CD14-positive monocyte (primary cell): Measurements from ENCODE around the gene NKIRAS2. TPM values are rescaled to one million over a fixed set of nuclear protein-coding genes. Genes with fewer than 3 reads are reported as not detected.

Source experiments
- DNase-seq, 3 donors: peaks; one replicate each; pipeline ENCODE4 v3.0.0-alpha.2; 2011 to 2022
- H2AFZ ChIP-seq: 2 replicates; pipeline ENCODE4 v1.6.0; 2012; ENCODE audit warnings: mild to moderate bottlenecking, low read depth, low read length, inconsistent platforms; ENCODE audit not compliant: insufficient read depth, poor library complexity, severe bottlenecking
- H3K27ac ChIP-seq, 2 donors: 1 replicate in 1 of 2; 2 replicates in 1 of 2; pipeline ENCODE4 v1.5.1; 2012 to 2013; ENCODE audit warnings: low read length in 2 of 2, control low read depth in 1 of 2, inconsistent platforms in 1 of 2, low read depth in 1 of 2, mild to moderate bottlenecking in 1 of 2
- H3K27me3 ChIP-seq, 2 donors: one replicate each; pipeline versions ENCODE4 v1.6.0 to v1.6.1; 2011 to 2013; ENCODE audit warnings: low read length in 2 of 2; ENCODE audit not compliant: control insufficient read depth in 2 of 2, insufficient read depth in 2 of 2
- H3K36me3 ChIP-seq, 2 donors: replicated peaks in 1 of 2; 1 replicate in 1 of 2; 2 replicates in 1 of 2; pipeline versions ENCODE4 v1.5.1 to v1.6.1; 2012 to 2013; ENCODE audit warnings: low read length in 2 of 2, control low read depth in 1 of 2, inconsistent platforms in 1 of 2, mild to moderate bottlenecking in 1 of 2; ENCODE audit not compliant: insufficient read depth in 2 of 2, control insufficient read depth in 1 of 2
- H3K4me1 ChIP-seq, 2 donors: 1 replicate in 1 of 2; 2 replicates in 1 of 2; pipeline versions ENCODE4 v1.5.1 to v1.6.1; 2012 to 2013; ENCODE audit warnings: low read length in 2 of 2, control low read depth in 1 of 2, inconsistent platforms in 1 of 2, mild to moderate bottlenecking in 1 of 2, moderate library complexity in 1 of 2; ENCODE audit not compliant: insufficient read depth in 2 of 2, control insufficient read depth in 1 of 2
- H3K4me2 ChIP-seq: replicated peaks from 2 replicates; pipeline ENCODE3; 2012; ENCODE audit warnings: low read length, moderate library complexity, mild to moderate bottlenecking; ENCODE audit not compliant: poor library complexity, severe bottlenecking; ENCODE audit errors: extremely low read depth
- H3K4me3 ChIP-seq, 3 experiments: fragments of 200-600 bp in 1 of 3; sonication (generic) in 1 of 3; replicated peaks in 1 of 3; 1 replicate in 2 of 3; 2 replicates in 1 of 3; pipeline ENCODE4 v1.5.1; 2011 to 2013; ENCODE audit warnings: low read length in 3 of 3, mild to moderate bottlenecking in 3 of 3, control low read depth in 2 of 3, low read depth in 2 of 3, inconsistent platforms in 1 of 3, moderate library complexity in 1 of 3
- H3K79me2 ChIP-seq: 2 replicates; pipeline ENCODE4 v1.6.0; 2012; ENCODE audit warnings: mild to moderate bottlenecking, control low read depth, inconsistent platforms, low read length, moderate library complexity; ENCODE audit not compliant: insufficient read depth
- H3K9ac ChIP-seq: 2 replicates; pipeline ENCODE4 v1.6.0; 2017; ENCODE audit warnings: low read length, mild to moderate bottlenecking; ENCODE audit not compliant: insufficient read depth, poor library complexity, severe bottlenecking
- H3K9me3 ChIP-seq, 2 donors: replicated peaks in 1 of 2; 1 replicate in 1 of 2; 2 replicates in 1 of 2; pipeline versions ENCODE4 v1.5.1 to v1.6.1; 2012 to 2013; ENCODE audit warnings: low read length in 2 of 2, control low read depth in 1 of 2; ENCODE audit not compliant: control insufficient read depth in 1 of 2, insufficient read depth in 1 of 2
- H4K20me1 ChIP-seq: 2 replicates; pipeline ENCODE4 v1.6.0; 2012; ENCODE audit warnings: mild to moderate bottlenecking, low read length, control low read depth, moderate library complexity; ENCODE audit not compliant: insufficient read depth
- H3K27ac Mint-ChIP-seq, 7 donors: one replicate each; pipeline ENCODE4 v1.8.0; 2020; ENCODE audit warnings: mild to moderate bottlenecking in 7 of 7, mixed read lengths in 7 of 7, moderate library complexity in 6 of 7, inconsistent platforms in 2 of 7
- H3K27me3 Mint-ChIP-seq, 3 donors: one replicate each; pipeline ENCODE4 v1.8.0; 2021 to 2022; ENCODE audit warnings: low read depth in 3 of 3, mild to moderate bottlenecking in 3 of 3, mixed read lengths in 3 of 3, moderate library complexity in 3 of 3, inconsistent platforms in 1 of 3
- H3K36me3 Mint-ChIP-seq, 2 donors: one replicate each; pipeline ENCODE4 v1.8.0; 2020; ENCODE audit warnings: mixed read lengths in 2 of 2, inconsistent platforms in 1 of 2, mild to moderate bottlenecking in 1 of 2
- H3K4me1 Mint-ChIP-seq: one replicate; pipeline ENCODE4 v1.8.0; 2020; ENCODE audit warnings: mild to moderate bottlenecking, mixed read lengths
- H3K4me3 Mint-ChIP-seq, 2 donors: one replicate each; pipeline ENCODE4 v1.8.0; 2020; ENCODE audit warnings: mild to moderate bottlenecking in 2 of 2, mixed read lengths in 2 of 2, moderate library complexity in 1 of 2
- H3K9me3 Mint-ChIP-seq, 7 donors: one replicate each; pipeline ENCODE4 v1.8.0; 2020 to 2022; ENCODE audit warnings: mixed read lengths in 7 of 7, mild to moderate bottlenecking in 6 of 7, moderate library complexity in 6 of 7, inconsistent platforms in 2 of 7
- WGBS: methylation state at CpG from one replicate; pipeline ENCODE4 v1.1.5; 2013; ENCODE audit warnings: missing lambda C conversion rate; ENCODE audit not compliant: insufficient coverage; 5-methylcytosine and 5-hydroxymethylcytosine counted together
- intact Hi-C, 2 donors: fragments of 100-400 bp; cut with micrococcal nuclease; formaldehyde crosslinking; loops; one replicate each; pipeline versions ENCODE4 v1.15.0 to v1.15.1; 2023
- polyA plus RNA-seq, 3 donors: library from polyadenylated mRNA; depleted of rRNA in 1 of 3; unstranded in 2 of 3; stranded (reverse) in 1 of 3; fragments of 300-500 nt in 2 of 3; fragments of >200 nt in 1 of 3; fragmentation: Illumina TruSeq in 2 of 3; gene quantifications; 1 replicate in 2 of 3; 2 replicates in 1 of 3; pipeline ENCODE4 v1.2.3, GENCODE V29; 2012 to 2021
- TF ChIP-seq, protein P1 (sequence below): fragments of 200-600 bp; IDR thresholded peaks from one replicate; pipeline ENCODE4 v1.8.0; 2022; ENCODE audit warnings: antibody characterized with exemption, mild to moderate bottlenecking

Gene NKIRAS2
- polyA plus RNA-seq, 3 donors, result 51.1 to 77.1 (median 69.9) TPM

- H3K4me1 ChIP-seq, result peaks cover 11 to 15% of the 10 kb centered on the region in 2 donors
- peak overlapping the region; percentile 27 for H3K9ac ChIP-seq
- peaks cover 0 to 5% of the 10 kb centered on the region in 2 donors for H3K36me3 Mint-ChIP-seq
- TF ChIP-seq, protein P1, sequence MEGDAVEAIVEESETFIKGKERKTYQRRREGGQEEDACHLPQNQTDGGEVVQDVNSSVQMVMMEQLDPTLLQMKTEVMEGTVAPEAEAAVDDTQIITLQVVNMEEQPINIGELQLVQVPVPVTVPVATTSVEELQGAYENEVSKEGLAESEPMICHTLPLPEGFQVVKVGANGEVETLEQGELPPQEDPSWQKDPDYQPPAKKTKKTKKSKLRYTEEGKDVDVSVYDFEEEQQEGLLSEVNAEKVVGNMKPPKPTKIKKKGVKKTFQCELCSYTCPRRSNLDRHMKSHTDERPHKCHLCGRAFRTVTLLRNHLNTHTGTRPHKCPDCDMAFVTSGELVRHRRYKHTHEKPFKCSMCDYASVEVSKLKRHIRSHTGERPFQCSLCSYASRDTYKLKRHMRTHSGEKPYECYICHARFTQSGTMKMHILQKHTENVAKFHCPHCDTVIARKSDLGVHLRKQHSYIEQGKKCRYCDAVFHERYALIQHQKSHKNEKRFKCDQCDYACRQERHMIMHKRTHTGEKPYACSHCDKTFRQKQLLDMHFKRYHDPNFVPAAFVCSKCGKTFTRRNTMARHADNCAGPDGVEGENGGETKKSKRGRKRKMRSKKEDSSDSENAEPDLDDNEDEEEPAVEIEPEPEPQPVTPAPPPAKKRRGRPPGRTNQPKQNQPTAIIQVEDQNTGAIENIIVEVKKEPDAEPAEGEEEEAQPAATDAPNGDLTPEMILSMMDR, result peak; percentile 31
- peak overlapping the region; percentile 63 to 82 for H3K4me3 Mint-ChIP-seq
- intact Hi-C loops, result no loop called here
- H3K9me3 ChIP-seq, result no peaks in the 10 kb centered on the region
- peak overlapping the region; percentile 76 for H3K4me2 ChIP-seq
- H3K79me2 ChIP-seq, result no peaks in the 10 kb centered on the region
- DNase-seq, result peak in 2 of 3 donors; percentile 24 to 35
- H3K9me3 Mint-ChIP-seq, result peaks cover 0 to 2% (median 1%) of the 10 kb centered on the region in 7 donors
- peaks cover 4 to 25% of the 10 kb centered on the region in 2 donors for H3K27me3 ChIP-seq
- no peak overlapping the region for H3K27ac Mint-ChIP-seq
- H3K4me3 ChIP-seq, result peak overlapping the region in 1 of 3 experiments; percentile 69
- peaks cover 29 to 34% (median 30%) of the 10 kb centered on the region in 3 donors for H3K27me3 Mint-ChIP-seq
- H3K36me3 ChIP-seq, result no peaks in the 10 kb centered on the region
- H2AFZ ChIP-seq, result peak overlapping the region; percentile 77
- H3K4me1 Mint-ChIP-seq, result peaks cover 10% of the 10 kb centered on the region
- no peak overlapping the region for H3K27ac ChIP-seq
- WGBS, result under 1% methylated on average over 50 of the region's 67 CpGs
- no peaks in the 10 kb centered on the region for H4K20me1 ChIP-seq
Observed at GRCh38 chr17:42072323-42073187, 52.7 kb downstream of the NKIRAS2 start.

Other genes with a start within 250 kb of the NKIRAS2 start
- gene JUP, start 233.4 kb upstream of the NKIRAS2 start, polyA plus RNA-seq, result 10 to 100 TPM; 14.0 to 22.1 (median 15.4) TPM
- gene P3H4, start 208.1 kb upstream of the NKIRAS2 start, polyA plus RNA-seq, result under 1 TPM; 0.13 to 0.46 (median 0.16) TPM
- not detected for gene FKBP10, start 207.1 kb upstream of the NKIRAS2 start, polyA plus RNA-seq
- gene NT5C3B, start 183.9 kb upstream of the NKIRAS2 start, polyA plus RNA-seq, result 10 to 100 TPM; 11.5 to 14.2 (median 13.5) TPM
- under 1 TPM in 1 of 3 donors, not detected in 2; 0.15 TPM for gene KLHL10, start 182.3 kb upstream of the NKIRAS2 start, polyA plus RNA-seq
- 1 to 10 TPM; 3.0 to 4.1 (median 3.4) TPM for gene KLHL11, start 154.7 kb upstream of the NKIRAS2 start, polyA plus RNA-seq
- 10 to 100 TPM; 41.0 to 48.3 (median 45.1) TPM for gene ACLY, start 101.1 kb upstream of the NKIRAS2 start, polyA plus RNA-seq
- gene ODAD4, start 89.5 kb upstream of the NKIRAS2 start, polyA plus RNA-seq, result under 1 TPM; 0.04 to 0.28 (median 0.23) TPM
- gene CNP, start 53.3 kb upstream of the NKIRAS2 start, polyA plus RNA-seq, result 10 to 100 TPM; 19.0 to 50.2 (median 47.0) TPM
- 10 to 100 TPM; 29.1 to 79.7 (median 59.6) TPM for gene DNAJC7, start 2.7 kb upstream of the NKIRAS2 start, polyA plus RNA-seq
- under 1 TPM; 0.20 to 0.52 (median 0.28) TPM for gene C17orf113, start 30.5 kb downstream of the NKIRAS2 start, polyA plus RNA-seq
- under 1 TPM in 2 of 3 donors, not detected in 1; 0.09 to 0.55 TPM for gene ZNF385C, start 78.4 kb downstream of the NKIRAS2 start, polyA plus RNA-seq
- 10 to 100 TPM; 13.2 to 46.7 (median 16.0) TPM for gene DHX58, start 92.6 kb downstream of the NKIRAS2 start, polyA plus RNA-seq
- 10 to 100 TPM in 1 of 3 donors, 1 to 10 TPM in 2; 1.9 to 68.7 (median 2.0) TPM for gene KAT2A, start 101.3 kb downstream of the NKIRAS2 start, polyA plus RNA-seq
- gene HSPB9, start 102.7 kb downstream of the NKIRAS2 start, polyA plus RNA-seq, result under 1 TPM in 1 of 3 donors, not detected in 2; 0.04 TPM
- 100 to 1,000 TPM; 165 to 204 (median 171) TPM for gene RAB5C, start 134.9 kb downstream of the NKIRAS2 start, polyA plus RNA-seq
- under 1 TPM in 1 of 3 donors, not detected in 2; 0.05 TPM for gene KCNH4, start 161.1 kb downstream of the NKIRAS2 start, polyA plus RNA-seq
- not detected for gene HCRT, start 165.4 kb downstream of the NKIRAS2 start, polyA plus RNA-seq
- gene GHDC, start 174.4 kb downstream of the NKIRAS2 start, polyA plus RNA-seq, result 10 to 100 TPM; 20.0 to 31.6 (median 20.6) TPM